Nephron progenitor cell (in vitro differentiated cells): ENCODE results near the gene SCN11A.

Experiments
- DNase-seq: peaks from one replicate; pipeline ENCODE4 v3.0.0; 2021
- H3K27ac Mint-ChIP-seq: 2 replicates; pipeline ENCODE4 v1.8.0; 2021; ENCODE audit warnings: mild to moderate bottlenecking, moderate library complexity, mixed read lengths
- H3K27me3 Mint-ChIP-seq: 2 replicates; pipeline ENCODE4 v1.8.0; 2021; ENCODE audit warnings: mild to moderate bottlenecking, low read depth, mixed read lengths; ENCODE audit not compliant: poor library complexity
- H3K36me3 Mint-ChIP-seq: 2 replicates; pipeline ENCODE4 v1.8.0; 2021; ENCODE audit warnings: low read depth, mixed read lengths
- H3K4me1 Mint-ChIP-seq: 2 replicates; pipeline ENCODE4 v1.8.0; 2021; ENCODE audit warnings: mixed read lengths
- H3K4me3 Mint-ChIP-seq: 2 replicates; pipeline ENCODE4 v1.8.0; 2021; ENCODE audit warnings: mild to moderate bottlenecking, moderate library complexity, mixed read lengths
- H3K9me3 Mint-ChIP-seq: 2 replicates; pipeline ENCODE4 v1.8.0; 2021; ENCODE audit warnings: mild to moderate bottlenecking, moderate library complexity, mixed read lengths
- CTCF ChIP-seq: fragments of 200-600 bp; sonication (generic); IDR thresholded peaks from 2 replicates; pipeline ENCODE4 v1.5.0; 2021; ENCODE audit warnings: antibody characterized with exemption

Gene SCN11A

GRCh38 chr3:39024497-39024896 is 27.2 kb downstream of the SCN11A start:
- Mint-ChIP-seq H3K4me3 (no peak overlapping the region), H3K4me1 (no peaks in the 10 kb centered on the region), H3K9me3 (no peaks in the 10 kb centered on the region), H3K27me3 (peaks cover 10% of the 10 kb centered on the region), H3K27ac (no peak overlapping the region), H3K36me3 (no peaks in the 10 kb centered on the region)
- TF ChIP-seq CTCF, result no peak
- no peak for DNase-seq

- Mint-ChIP-seq H3K27ac (no peak overlapping the region), H3K4me3 (no peak overlapping the region), H3K4me1 (peaks cover 4% of the 10 kb centered on the region), H3K27me3 (peaks cover 10% of the 10 kb centered on the region), H3K9me3 (no peaks in the 10 kb centered on the region), H3K36me3 (no peaks in the 10 kb centered on the region)
- TF ChIP-seq CTCF, result no peak
- no peak for DNase-seq
Measured at GRCh38 chr3:39022286-39022630, 29.5 kb downstream of the SCN11A start.

- no peak for DNase-seq
- peaks cover 10% of the 10 kb centered on the region for H3K4me1 Mint-ChIP-seq
Measured at GRCh38 chr3:39021465-39022285, 30.1 kb downstream of the SCN11A start.

GRCh38 chr3:39021029-39021428 is 30.7 kb downstream of the SCN11A start:
- no peak for DNase-seq
- Mint-ChIP-seq H3K4me3 (no peak overlapping the region), H3K36me3 (no peaks in the 10 kb centered on the region), H3K9me3 (no peaks in the 10 kb centered on the region), H3K4me1 (peaks cover 10% of the 10 kb centered on the region), H3K27ac (no peak overlapping the region), H3K27me3 (peaks cover 7% of the 10 kb centered on the region)
- no peak for TF ChIP-seq CTCF

More at GRCh38 chr3:39021465-39022285, 30.1 kb downstream of the SCN11A start:
- no peak overlapping the region for H3K27ac Mint-ChIP-seq
- peaks cover 10% of the 10 kb centered on the region for H3K27me3 Mint-ChIP-seq
- H3K36me3 Mint-ChIP-seq, result no peaks in the 10 kb centered on the region
- TF ChIP-seq CTCF, result no peak
- H3K9me3 Mint-ChIP-seq, result no peaks in the 10 kb centered on the region
- no peak overlapping the region for H3K4me3 Mint-ChIP-seq

- Mint-ChIP-seq H3K27ac (no peak overlapping the region), H3K36me3 (no peaks in the 10 kb centered on the region), H3K4me1 (peaks cover 10% of the 10 kb centered on the region), H3K27me3 (peaks cover 2% of the 10 kb centered on the region), H3K9me3 (no peaks in the 10 kb centered on the region), H3K4me3 (no peak overlapping the region)
- TF ChIP-seq CTCF, result no peak
- no peak for DNase-seq
Measured at GRCh38 chr3:39019299-39019698, 32.4 kb downstream of the SCN11A start.

- no peaks in the 10 kb centered on the region for H3K36me3 Mint-ChIP-seq
Measured at GRCh38 chr3:39015418-39015817, 36.3 kb downstream of the SCN11A start.

More at GRCh38 chr3:39015418-39015817, 36.3 kb downstream of the SCN11A start:
- no peak for TF ChIP-seq CTCF
- Mint-ChIP-seq H3K4me3 (no peak overlapping the region), H3K9me3 (peaks cover 5% of the 10 kb centered on the region), H3K27ac (no peak overlapping the region), H3K4me1 (peaks cover 10% of the 10 kb centered on the region), H3K27me3 (no peaks in the 10 kb centered on the region)
- no peak for DNase-seq
